IMR-90 (cell line): Measurements from ENCODE around the gene CCDC102B. TPM values are rescaled to one million over a fixed set of nuclear protein-coding genes. Genes with fewer than 3 reads are reported as not detected.

Experiments
- ATAC-seq: fragments of 200-7000 bp; cut with Tn5 transposase; 2 replicates; pipeline ENCODE4 v1.9.1; 2020; ENCODE audit warnings: low read depth, mild to moderate bottlenecking, moderate library complexity
- BruUV-seq: library from RNA; stranded (reverse); fragments of 400-500 nt; replicated peaks from 2 replicates; lab custom pipeline; 2021; lab: Mats Ljungman, UMichigan
- CTCF ChIA-PET: fragments of 300-600 bp; formaldehyde crosslinking; extraction: SDS; loops from one replicate; lab custom pipeline; 2021; ENCODE audit warnings: antibody characterized with exemption; lab: Yijun Ruan, JAX
- POLR2A ChIA-PET: fragments of 300-600 bp; sonication (Branson Sonifier 250); formaldehyde crosslinking; loops from one replicate; lab custom pipeline; 2022; ENCODE audit warnings: antibody characterized with exemption; ENCODE audit not compliant: unreplicated experiment; lab: Charles Lee
- DNase-seq: peaks from one replicate; pipeline ENCODE4 v3.0.0; 2013
- H2AFZ ChIP-seq: replicated peaks from 2 replicates; pipeline ENCODE3; 2013; ENCODE audit warnings: low read length, mild to moderate bottlenecking; ENCODE audit not compliant: poor library complexity
- H2AK5ac ChIP-seq: 2 replicates; pipeline ENCODE4 v1.6.1; 2013; ENCODE audit warnings: low read depth, low read length, inconsistent platforms
- H2AK9ac ChIP-seq: replicated peaks from 2 replicates; pipeline ENCODE3; 2013; ENCODE audit warnings: mild to moderate bottlenecking, low read depth, low read length, moderate library complexity; ENCODE audit not compliant: poor library complexity
- H2BK120ac ChIP-seq: 2 replicates; pipeline ENCODE4 v1.6.1; 2013; ENCODE audit warnings: low read depth, low read length, inconsistent platforms
- H2BK15ac ChIP-seq: 3 replicates; pipeline ENCODE4 v1.6.1; 2013; ENCODE audit warnings: low read depth, low read length, inconsistent platforms
- H2BK20ac ChIP-seq: 2 replicates; pipeline ENCODE4 v1.6.1; 2013; ENCODE audit warnings: low read depth, mild to moderate bottlenecking, inconsistent platforms, low read length, moderate library complexity
- H2BK5ac ChIP-seq: 2 replicates; pipeline ENCODE4 v1.6.1; 2013; ENCODE audit warnings: mild to moderate bottlenecking, low read depth, low read length, inconsistent platforms; ENCODE audit not compliant: poor library complexity, severe bottlenecking
- H3K14ac ChIP-seq: replicated peaks from 2 replicates; pipeline ENCODE4 v1.6.1; 2013; ENCODE audit warnings: low read depth, low read length, inconsistent platforms
- H3K18ac ChIP-seq: 2 replicates; pipeline ENCODE4 v1.6.1; 2013; ENCODE audit warnings: low read depth, low read length, control low read depth
- H3K23ac ChIP-seq: 2 replicates; pipeline ENCODE4 v1.6.1; 2013; ENCODE audit warnings: low read depth, low read length, inconsistent platforms
- H3K27ac ChIP-seq: 2 replicates; pipeline ENCODE4 v1.5.1; 2013; ENCODE audit warnings: mild to moderate bottlenecking, control low read depth, low read length; ENCODE audit not compliant: insufficient read depth
- H3K27me3 ChIP-seq: 2 replicates; pipeline ENCODE4 v1.6.1; 2013; ENCODE audit warnings: low read length; ENCODE audit not compliant: control insufficient read depth, insufficient read depth
- H3K36me3 ChIP-seq: 2 replicates; pipeline ENCODE4 v1.6.1; 2013; ENCODE audit warnings: low read length, mixed read lengths; ENCODE audit not compliant: control insufficient read depth, insufficient read depth
- H3K4ac ChIP-seq: 2 replicates; pipeline ENCODE4 v1.6.1; 2013; ENCODE audit warnings: low read depth, low read length, inconsistent platforms
- H3K4me1 ChIP-seq: 2 replicates; pipeline ENCODE4 v1.6.1; 2013; ENCODE audit warnings: low read length, mixed read lengths; ENCODE audit not compliant: control insufficient read depth, insufficient read depth
- H3K4me2 ChIP-seq: 2 replicates; pipeline ENCODE4 v1.6.1; 2013; ENCODE audit warnings: low read depth, mild to moderate bottlenecking, control low read depth, low read length, moderate library complexity
- H3K4me3 ChIP-seq: 2 replicates; pipeline ENCODE4 v1.5.1; 2013; ENCODE audit warnings: low read depth, mild to moderate bottlenecking, control low read depth, low read length, moderate library complexity; ENCODE audit not compliant: insufficient read depth
- H3K56ac ChIP-seq: 2 replicates; pipeline ENCODE4 v1.6.1; 2013; ENCODE audit warnings: low read length, inconsistent platforms; ENCODE audit not compliant: insufficient read depth; ENCODE audit errors: extremely low read depth
- H3K79me1 ChIP-seq, 2 experiments: 2 replicates each; pipeline ENCODE4 v1.6.1; 2013; ENCODE audit warnings: low read length in 2 of 2, inconsistent platforms in 1 of 2, low read depth in 1 of 2
- H3K9ac ChIP-seq: 2 replicates; pipeline ENCODE4 v1.6.1; 2013; ENCODE audit warnings: low read depth, low read length, control low read depth
- H3K9me1 ChIP-seq: 2 replicates; pipeline ENCODE4 v1.6.1; 2013; ENCODE audit warnings: low read length, inconsistent platforms; ENCODE audit not compliant: insufficient read depth
- H3K9me3 ChIP-seq: 2 replicates; pipeline ENCODE4 v1.6.1; 2013; ENCODE audit warnings: low read length; ENCODE audit not compliant: control insufficient read depth, insufficient read depth
- H4K20me1 ChIP-seq: 2 replicates; pipeline ENCODE4 v1.6.1; 2013; ENCODE audit warnings: low read length, inconsistent platforms; ENCODE audit not compliant: insufficient read depth
- H4K5ac ChIP-seq: 2 replicates; pipeline ENCODE4 v1.6.1; 2013; ENCODE audit warnings: mild to moderate bottlenecking, low read depth, low read length, control low read depth
- H4K8ac ChIP-seq, 2 experiments: 2 replicates each; pipeline ENCODE4 v1.6.1; 2013; ENCODE audit warnings: low read depth in 2 of 2, low read length in 2 of 2, control low read depth in 1 of 2, inconsistent platforms in 1 of 2
- H4K91ac ChIP-seq: 2 replicates; pipeline ENCODE4 v1.6.1; 2013; ENCODE audit warnings: low read depth, low read length, inconsistent platforms; ENCODE audit not compliant: insufficient read depth
- MAZ ChIP-seq: IDR thresholded peaks from 2 replicates; pipeline ENCODE4 v1.6.1; 2012; ENCODE audit warnings: low read depth, mild to moderate bottlenecking, low read length, improper control_type of control experiment, moderate library complexity, borderline replicate concordance
- dilution Hi-C: fragments of 300-500 bp; cut with HindIII; formaldehyde crosslinking; loops from one replicate; pipeline ENCODE4 v1.14.3; 2018; ENCODE audit warnings: low sequenced_read_pairs; ENCODE audit not compliant: unreplicated experiment
- in situ Hi-C: fragments of 300-500 bp; cut with MboI; formaldehyde crosslinking; loops from 3 replicates; pipeline ENCODE4 v1.14.3; 2019; ENCODE audit warnings: low sequenced_read_pairs, inconsistent platforms, mixed read lengths
- intact Hi-C: fragments of 100-400 bp; cut with micrococcal nuclease; formaldehyde crosslinking; loops from 2 replicates; pipeline ENCODE4 v1.10.0; 2022
- polyA plus RNA-seq, 3 experiments: library from polyadenylated mRNA; depleted of rRNA; stranded (reverse); fragments of >200 nt; gene quantifications; 2 replicates each; pipeline ENCODE4 v1.2.3, GENCODE V29; 2012; ENCODE audit warnings: low replicate concordance in 1 of 3
- total RNA-seq: library from RNA; depleted of rRNA; stranded (reverse); fragments of >200 nt; gene quantifications from 2 replicates; pipeline ENCODE4 v1.2.3, GENCODE V29; 2012

CCDC102B gene
- total and polyA plus RNA-seq, 2 of the 4 experiments (the other 2 are of a cell fraction) = 0.54 to 1.4 TPM

GRCh38 chr18:68983126-68983525 lies 185.2 kb downstream of the CCDC102B start:
- no peak overlapping the region for H2AK5ac ChIP-seq
- no peak overlapping the region for H3K14ac ChIP-seq
- CTCF ChIA-PET = no interaction called here
- no peak overlapping the region for H3K4me2 ChIP-seq
- H3K36me3 ChIP-seq = no peaks in the 10 kb centered on the region
- no peak overlapping the region for H2BK120ac ChIP-seq
- no peak overlapping the region for H3K4ac ChIP-seq
- in situ Hi-C loops (no loop called here), dilution Hi-C loops (no loop called here), intact Hi-C loops (loop anchor here (10.0 kb wide), 1 partner anchor 1492 kb away; no protein-coding TSS in a partner anchor)
- H2BK20ac ChIP-seq = no peak overlapping the region
- ATAC-seq = no peak
- no peak overlapping the region for H2AK9ac ChIP-seq
- H3K27me3 ChIP-seq = no peaks in the 10 kb centered on the region
- H3K27ac ChIP-seq = no peak overlapping the region
- no peaks in the 10 kb centered on the region for H3K9me3 ChIP-seq
- no peak overlapping the region for H4K91ac ChIP-seq
- no peaks in the 10 kb centered on the region for H4K20me1 ChIP-seq
- H3K4me1 ChIP-seq = no peaks in the 10 kb centered on the region
- no peak overlapping the region for H4K8ac ChIP-seq
- no peak for DNase-seq
- no peak overlapping the region for H3K9ac ChIP-seq
- no peaks in the 10 kb centered on the region; the same call in 1 of the 2 replicates for H3K9me1 ChIP-seq
- no peak for TF ChIP-seq MAZ
- H3K18ac ChIP-seq = no peak overlapping the region
- no peak overlapping the region for H2BK5ac ChIP-seq
- no peak overlapping the region for H4K5ac ChIP-seq
- H3K4me3 ChIP-seq = no peak overlapping the region
- H3K56ac ChIP-seq = no peak overlapping the region
- POLR2A ChIA-PET = no interaction called here
- H3K79me1 ChIP-seq = no peaks in the 10 kb centered on the region
- no peak overlapping the region for H2BK15ac ChIP-seq
- no TSS peak for BruUV-seq
- H3K23ac ChIP-seq = no peak overlapping the region
- no peak overlapping the region for H2AFZ ChIP-seq
